ENCODE data around the gene TMEM181.
"Not testable (repeated sequence)": the region's sequence is repeated elsewhere in the genome, so short reads cannot be mapped to it uniquely, and the experiment has no call there.

Gene TMEM181

DNA sequence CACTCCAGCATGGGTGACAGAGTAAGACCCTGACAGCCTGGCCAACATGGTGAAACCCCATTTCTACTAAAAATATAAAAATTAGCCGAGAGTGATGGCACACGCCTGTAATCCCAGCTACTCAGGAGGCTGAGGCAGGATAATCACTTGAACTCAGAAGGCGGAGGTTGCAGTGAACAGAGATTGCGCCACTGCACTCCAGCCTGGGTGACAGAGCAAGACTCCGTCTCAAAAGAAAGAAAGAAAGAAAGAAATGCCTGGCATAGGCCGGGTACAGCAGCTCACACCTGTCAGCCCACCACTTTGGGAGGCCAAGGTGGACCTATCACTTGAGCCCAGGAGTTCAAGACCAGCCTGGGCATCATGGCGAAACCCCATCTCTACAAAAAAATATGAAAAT, 38.9 kb upstream of the TMEM181 start:
- not testable (repeated sequence) for H3K9ac ChIP-seq (ENCODE audit: low read length); H3K4me1 ChIP-seq (ENCODE audit: insufficient read depth, low read length); H3K27ac ChIP-seq (ENCODE audit: low read depth, low read length); H3K36me3 ChIP-seq (ENCODE audit: insufficient read depth, low read length); H3K9me3 ChIP-seq (ENCODE audit: low read length); H3K4me3 ChIP-seq (ENCODE audit: low read depth in 1 of 2, low read length in 2 of 2)
- peaks cover 15 to 41% of the 10 kb centered on the region in 2 donors for H3K27me3 ChIP-seq (ENCODE audit: control insufficient read depth in 1 of 2, insufficient read depth in 2 of 2, low read length in 2 of 2)

- Histone ChIP-seq H3K36me3 (ENCODE audit: insufficient read depth, low read length) (no peaks in the 10 kb centered on the region), H3K9ac (ENCODE audit: low read length) (no peak overlapping the region), H3K27me3 (ENCODE audit: control insufficient read depth in 1 of 2, insufficient read depth in 2 of 2, low read length in 2 of 2) (peaks cover 15 to 35% of the 10 kb centered on the region in 2 donors), H3K9me3 (ENCODE audit: low read length) (no peaks in the 10 kb centered on the region), H3K4me3 (ENCODE audit: low read depth in 1 of 2, low read length in 2 of 2) (no peak overlapping the region), H3K4me1 (ENCODE audit: insufficient read depth, low read length) (peaks cover 8% of the 10 kb centered on the region), H3K27ac (ENCODE audit: low read depth, low read length) (no peak overlapping the region)
Measured at GRCh38 chr6:158521759-158522158, 38.1 kb upstream of the TMEM181 start.

DNA sequence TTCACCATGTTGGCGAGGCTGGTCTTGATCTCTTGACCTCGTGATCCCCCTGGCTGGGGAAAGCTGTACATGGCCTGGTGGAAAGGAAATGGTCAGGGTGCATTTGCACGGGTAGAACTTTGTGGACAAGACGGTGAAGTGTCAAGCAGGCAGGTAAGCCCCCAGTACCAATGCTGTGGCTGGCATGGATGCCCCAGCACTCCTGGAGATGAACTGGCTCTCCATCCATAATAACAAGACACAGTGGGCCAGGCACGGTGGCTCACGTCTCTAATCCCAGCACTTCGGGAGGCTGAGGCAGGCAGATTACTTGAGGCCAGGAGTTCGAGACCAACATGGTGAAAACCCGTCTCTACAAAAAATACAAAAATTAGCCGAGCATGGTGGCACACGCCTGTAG, 37.3 kb upstream of the TMEM181 start:
- no peak overlapping the region for H3K27ac ChIP-seq (ENCODE audit: low read depth, low read length)
- no peak overlapping the region for H3K9ac ChIP-seq (ENCODE audit: low read length)
- no peaks in the 10 kb centered on the region for H3K9me3 ChIP-seq (ENCODE audit: low read length)
- peaks cover 7 to 26% of the 10 kb centered on the region in 2 donors for H3K27me3 ChIP-seq (ENCODE audit: control insufficient read depth in 1 of 2, insufficient read depth in 2 of 2, low read length in 2 of 2)
- H3K36me3 ChIP-seq (ENCODE audit: insufficient read depth, low read length) = no peaks in the 10 kb centered on the region
- H3K4me3 ChIP-seq (ENCODE audit: low read depth in 1 of 2, low read length in 2 of 2) = no peak overlapping the region
- H3K4me1 ChIP-seq (ENCODE audit: insufficient read depth, low read length) = peaks cover 8% of the 10 kb centered on the region

DNA sequence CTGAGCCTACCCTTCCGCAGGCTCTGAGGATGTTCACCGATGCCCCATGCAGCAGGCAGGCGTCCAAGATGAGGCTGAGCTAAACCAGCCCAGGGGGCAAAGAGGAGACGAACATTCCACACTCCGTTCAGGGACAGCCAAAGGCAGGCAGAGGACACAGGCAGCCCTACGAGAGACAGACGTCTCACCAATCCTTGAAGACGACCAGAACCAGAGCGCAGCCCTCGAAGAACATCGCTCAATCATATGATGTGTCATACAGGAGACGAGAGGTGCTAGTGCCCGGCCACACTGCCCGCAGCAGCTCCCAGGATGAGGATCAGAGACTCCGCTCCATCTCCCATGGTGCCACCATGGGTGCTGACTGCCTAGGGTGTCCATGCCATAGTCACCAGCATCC, 35.6 kb upstream of the TMEM181 start:
- Histone ChIP-seq H3K9me3 (ENCODE audit: low read length) (no peaks in the 10 kb centered on the region), H3K4me1 (ENCODE audit: insufficient read depth, low read length) (no peaks in the 10 kb centered on the region), H3K27ac (ENCODE audit: low read depth, low read length) (no peak overlapping the region), H3K36me3 (ENCODE audit: insufficient read depth, low read length) (no peaks in the 10 kb centered on the region), H3K9ac (ENCODE audit: low read length) (no peak overlapping the region), H3K27me3 (ENCODE audit: control insufficient read depth in 1 of 2, insufficient read depth in 2 of 2, low read length in 2 of 2) (peaks cover 0 to 17% of the 10 kb centered on the region in 2 donors), H3K4me3 (ENCODE audit: low read depth in 1 of 2, low read length in 2 of 2) (no peak overlapping the region)

GRCh38 chr6:158527858-158528257, 32.0 kb upstream of the TMEM181 start:
- not testable (repeated sequence) for H3K4me1 ChIP-seq (ENCODE audit: insufficient read depth, low read length); H3K36me3 ChIP-seq (ENCODE audit: insufficient read depth, low read length)

GRCh38 chr6:158528826-158529225, 31.1 kb upstream of the TMEM181 start:
- Histone ChIP-seq H3K27ac (ENCODE audit: low read depth, low read length) (no peak overlapping the region), H3K36me3 (ENCODE audit: insufficient read depth, low read length) (no peaks in the 10 kb centered on the region), H3K4me1 (ENCODE audit: insufficient read depth, low read length) (no peaks in the 10 kb centered on the region), H3K9ac (ENCODE audit: low read length) (no peak overlapping the region), H3K27me3 (ENCODE audit: control insufficient read depth in 1 of 2, insufficient read depth in 2 of 2, low read length in 2 of 2) (peaks cover 0 to 9% of the 10 kb centered on the region in 2 donors), H3K9me3 (ENCODE audit: low read length) (no peaks in the 10 kb centered on the region), H3K4me3 (ENCODE audit: low read depth in 1 of 2, low read length in 2 of 2) (no peak overlapping the region)

More at GRCh38 chr6:158527858-158528257, 32.0 kb upstream of the TMEM181 start:
- H3K9me3 ChIP-seq (ENCODE audit: low read length); H3K9ac ChIP-seq (ENCODE audit: low read length); H3K4me3 ChIP-seq (ENCODE audit: low read depth in 1 of 2, low read length in 2 of 2); H3K27ac ChIP-seq (ENCODE audit: low read depth, low read length); H3K27me3 ChIP-seq (ENCODE audit: control insufficient read depth in 1 of 2, insufficient read depth in 2 of 2, low read length in 2 of 2): not testable (repeated sequence)

GRCh38 chr6:158529629-158530028, 30.3 kb upstream of the TMEM181 start:
- Histone ChIP-seq H3K27me3 (ENCODE audit: control insufficient read depth in 1 of 2, insufficient read depth in 2 of 2, low read length in 2 of 2) (peaks cover 0 to 9% of the 10 kb centered on the region in 2 donors), H3K4me1 (ENCODE audit: insufficient read depth, low read length) (no peaks in the 10 kb centered on the region), H3K36me3 (ENCODE audit: insufficient read depth, low read length) (no peaks in the 10 kb centered on the region), H3K4me3 (ENCODE audit: low read depth in 1 of 2, low read length in 2 of 2) (no peak overlapping the region), H3K9ac (ENCODE audit: low read length) (no peak overlapping the region), H3K27ac (ENCODE audit: low read depth, low read length) (no peak overlapping the region), H3K9me3 (ENCODE audit: low read length) (no peaks in the 10 kb centered on the region)

- no peaks in the 10 kb centered on the region for H3K36me3 ChIP-seq (ENCODE audit: insufficient read depth, low read length)
- no peaks in the 10 kb centered on the region for H3K4me1 ChIP-seq (ENCODE audit: insufficient read depth, low read length)
- no peak overlapping the region for H3K4me3 ChIP-seq (ENCODE audit: low read depth in 1 of 2, low read length in 2 of 2)
- H3K27ac ChIP-seq (ENCODE audit: low read depth, low read length) = no peak overlapping the region
- no peaks in the 10 kb centered on the region for H3K9me3 ChIP-seq (ENCODE audit: low read length)
- no peak overlapping the region for H3K9ac ChIP-seq (ENCODE audit: low read length)
- peaks cover 0 to 13% of the 10 kb centered on the region in 2 donors for H3K27me3 ChIP-seq (ENCODE audit: control insufficient read depth in 1 of 2, insufficient read depth in 2 of 2, low read length in 2 of 2)
Measured at GRCh38 chr6:158531566-158531965, 28.3 kb upstream of the TMEM181 start.

DNA sequence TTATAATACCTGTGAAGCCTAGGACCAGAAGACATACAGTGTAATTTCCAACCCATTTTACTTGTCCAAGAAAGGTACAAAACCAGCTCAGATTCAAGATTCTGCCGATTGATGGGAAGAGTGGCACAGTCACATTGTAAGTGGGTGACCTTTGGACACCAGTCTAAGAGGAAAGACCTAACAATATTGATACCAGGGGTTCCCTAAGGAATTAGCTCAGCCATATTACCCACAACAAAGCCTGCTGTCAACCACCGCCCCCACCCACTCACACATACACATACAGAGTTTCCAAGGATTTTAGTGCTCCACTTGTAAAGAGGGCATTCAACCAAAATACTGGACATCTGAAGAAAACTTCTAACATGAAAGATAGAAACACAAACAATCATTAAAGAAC, 27.9 kb upstream of the TMEM181 start:
- Histone ChIP-seq H3K27ac (ENCODE audit: low read depth, low read length) (no peak overlapping the region), H3K4me1 (ENCODE audit: insufficient read depth, low read length) (no peaks in the 10 kb centered on the region), H3K9me3 (ENCODE audit: low read length) (no peaks in the 10 kb centered on the region), H3K9ac (ENCODE audit: low read length) (no peak overlapping the region), H3K4me3 (ENCODE audit: low read depth in 1 of 2, low read length in 2 of 2) (no peak overlapping the region), H3K36me3 (ENCODE audit: insufficient read depth, low read length) (no peaks in the 10 kb centered on the region), H3K27me3 (ENCODE audit: control insufficient read depth in 1 of 2, insufficient read depth in 2 of 2, low read length in 2 of 2) (peaks cover 0 to 16% of the 10 kb centered on the region in 2 donors)

DNA sequence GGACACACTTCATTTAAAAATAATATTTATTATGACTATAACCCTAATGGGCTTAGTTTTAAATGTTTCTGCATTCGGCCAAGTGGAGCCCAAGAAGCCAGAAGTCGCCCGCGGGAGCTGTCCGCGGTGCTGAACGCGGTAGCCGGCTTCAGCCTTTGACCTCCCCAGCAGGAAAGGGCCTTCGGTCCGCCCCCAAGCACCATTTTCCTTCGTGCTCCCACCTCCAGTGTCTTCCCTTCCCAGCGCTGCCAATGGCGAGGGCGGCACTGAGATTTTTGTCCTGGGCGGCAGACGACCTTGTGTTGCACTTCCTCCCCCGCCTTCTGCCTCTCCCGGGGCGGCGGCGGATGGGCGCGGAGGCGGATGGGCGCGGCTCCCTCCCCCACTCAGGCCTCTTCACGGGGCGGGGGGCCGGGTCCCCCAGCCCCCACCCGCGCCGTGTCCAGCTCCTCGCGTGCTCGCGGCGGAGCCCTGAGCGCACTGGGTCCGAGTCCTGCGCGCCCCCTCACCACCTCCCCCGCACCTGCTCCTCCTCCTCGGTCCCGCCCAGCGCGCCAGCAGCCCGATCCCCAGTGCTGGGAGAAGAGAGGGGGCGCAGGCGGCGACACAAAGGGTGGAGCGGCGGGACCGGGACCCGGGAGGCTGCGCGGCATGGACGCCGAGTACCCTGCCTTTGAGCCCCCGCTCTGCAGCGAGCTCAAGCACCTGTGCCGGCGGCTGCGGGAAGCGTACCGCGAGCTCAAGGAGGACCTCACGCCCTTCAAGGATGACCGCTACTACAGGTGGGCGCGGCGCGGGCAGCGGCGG, 23.6 kb upstream of the TMEM181 start:
- Histone ChIP-seq H3K27ac (ENCODE audit: low read depth, low read length) (no peak overlapping the region), H3K27me3 (ENCODE audit: control insufficient read depth in 1 of 2, insufficient read depth in 2 of 2, low read length in 2 of 2) (peaks cover 8 to 35% of the 10 kb centered on the region in 2 donors), H3K9ac (ENCODE audit: low read length) (no peak overlapping the region), H3K9me3 (ENCODE audit: low read length) (no peaks in the 10 kb centered on the region), H3K4me3 (ENCODE audit: low read depth in 1 of 2, low read length in 2 of 2) (peak overlapping the region in 1 of 2 donors; percentile 38), H3K36me3 (ENCODE audit: insufficient read depth, low read length) (no peaks in the 10 kb centered on the region), H3K4me1 (ENCODE audit: insufficient read depth, low read length) (no peaks in the 10 kb centered on the region)

DNA sequence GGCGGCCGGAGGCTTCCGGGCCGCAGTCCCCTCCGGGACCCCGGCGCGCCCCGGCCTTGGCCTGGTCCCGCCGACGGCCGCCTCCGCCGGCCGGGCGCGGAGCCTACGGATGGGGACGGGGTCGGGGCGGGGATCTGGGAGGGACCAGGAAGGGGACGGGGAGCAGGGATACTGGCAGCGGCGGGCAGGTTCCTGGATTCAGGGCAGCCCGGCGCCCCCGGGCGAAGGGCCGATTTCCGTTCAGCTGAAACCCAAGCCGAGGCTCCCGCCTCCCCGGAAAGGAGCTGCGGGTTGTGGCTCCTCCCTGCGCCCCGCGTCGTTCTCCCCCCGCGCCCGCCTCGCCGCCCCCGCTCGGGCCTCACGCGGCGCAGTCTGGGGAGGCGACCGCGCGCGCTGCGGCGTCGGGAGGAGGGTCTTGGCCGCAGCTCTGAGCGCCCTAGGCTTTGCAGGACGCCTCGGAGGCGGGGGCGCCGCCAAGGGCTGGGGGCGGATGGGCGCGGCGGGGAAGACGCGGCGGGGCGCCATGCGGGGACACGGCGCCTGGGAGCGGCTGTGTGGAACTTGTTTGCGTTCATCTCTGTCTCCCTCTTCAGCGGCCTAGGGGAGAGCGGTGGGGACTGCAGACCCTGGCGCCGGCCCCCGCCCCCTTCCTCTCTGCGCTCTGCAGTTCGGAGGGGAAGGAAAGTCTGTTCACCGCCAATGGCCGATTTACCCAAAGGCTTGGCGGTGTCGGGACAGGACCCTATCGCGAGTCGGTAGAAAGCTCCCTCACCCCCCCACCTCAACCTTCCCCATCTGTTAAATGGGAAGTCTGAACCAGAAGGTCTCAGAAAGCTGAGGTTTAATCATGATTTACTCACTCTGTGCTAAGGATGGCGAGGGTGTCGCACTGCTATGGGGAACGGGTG, 22.7 kb upstream of the TMEM181 start:
- Histone ChIP-seq H3K27ac (ENCODE audit: low read depth, low read length) (no peak overlapping the region), H3K9ac (ENCODE audit: low read length) (no peak overlapping the region), H3K9me3 (ENCODE audit: low read length) (no peaks in the 10 kb centered on the region), H3K27me3 (ENCODE audit: control insufficient read depth in 1 of 2, insufficient read depth in 2 of 2, low read length in 2 of 2) (peaks cover 8 to 35% of the 10 kb centered on the region in 2 donors), H3K4me1 (ENCODE audit: insufficient read depth, low read length) (no peaks in the 10 kb centered on the region), H3K36me3 (ENCODE audit: insufficient read depth, low read length) (no peaks in the 10 kb centered on the region), H3K4me3 (ENCODE audit: low read depth in 1 of 2, low read length in 2 of 2) (peak overlapping the region in 1 of 2 donors; percentile 38)
